NCI-H345 (cell line): Measurements from ENCODE around the gene RNF149.

ENCODE experiments used
- DNase-seq: peaks from one replicate; lab custom pipeline; 2025; lab: John Stamatoyannopoulos, UW

RNF149 gene

GRCh38 chr2:101294861-101295260, 13.6 kb downstream of the RNF149 start:
- DNase-seq: no peak

GRCh38 chr2:101293544-101293943, 15.0 kb downstream of the RNF149 start:
- DNase-seq: no peak

DNA sequence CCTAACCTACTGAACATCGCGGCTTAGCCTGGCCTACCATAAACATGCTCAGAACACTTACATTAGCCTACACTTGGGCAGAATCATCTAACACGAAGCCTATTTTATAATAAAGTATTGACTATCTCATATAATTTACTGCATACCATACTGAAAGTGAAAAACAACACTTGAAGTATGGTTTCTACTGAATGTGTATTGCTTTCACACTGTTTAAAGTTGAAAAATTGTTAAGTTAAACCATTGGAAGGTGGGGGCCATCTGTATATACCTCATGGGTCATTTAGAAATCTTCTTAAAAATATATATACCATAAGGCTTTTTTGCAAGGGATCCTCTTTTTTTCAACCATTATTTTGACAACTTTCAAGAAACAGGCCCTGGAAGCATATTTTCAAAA, 16.5 kb downstream of the RNF149 start:
- no peak for DNase-seq

- DNase-seq: no peak
Observed at GRCh38 chr2:101290711-101291110, 17.8 kb downstream of the RNF149 start.

DNA sequence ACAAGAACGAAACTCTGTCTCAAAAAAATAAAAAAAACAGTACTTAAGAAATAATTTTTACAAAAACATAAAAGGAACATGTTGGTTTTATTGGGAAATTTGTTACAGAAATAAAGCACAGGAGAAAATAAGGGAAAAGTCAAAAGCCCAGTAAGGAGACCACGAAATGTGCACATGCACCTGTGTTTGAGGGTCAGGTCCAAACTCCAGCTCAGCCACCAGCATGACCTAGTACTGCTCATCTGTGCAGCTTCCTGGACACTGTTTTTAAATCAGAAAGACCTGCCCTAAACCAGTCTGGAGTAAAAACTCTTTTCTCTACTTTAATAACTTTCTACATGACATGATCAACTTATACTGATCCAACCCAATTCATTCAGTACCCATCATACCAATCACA, 21.2 kb downstream of the RNF149 start:
- DNase-seq: no peak

GRCh38 chr2:101286684-101287083, 21.8 kb downstream of the RNF149 start:
- DNase-seq: no peak

- no peak for DNase-seq
Observed at GRCh38 chr2:101282980-101283379, 25.5 kb downstream of the RNF149 start.

DNA sequence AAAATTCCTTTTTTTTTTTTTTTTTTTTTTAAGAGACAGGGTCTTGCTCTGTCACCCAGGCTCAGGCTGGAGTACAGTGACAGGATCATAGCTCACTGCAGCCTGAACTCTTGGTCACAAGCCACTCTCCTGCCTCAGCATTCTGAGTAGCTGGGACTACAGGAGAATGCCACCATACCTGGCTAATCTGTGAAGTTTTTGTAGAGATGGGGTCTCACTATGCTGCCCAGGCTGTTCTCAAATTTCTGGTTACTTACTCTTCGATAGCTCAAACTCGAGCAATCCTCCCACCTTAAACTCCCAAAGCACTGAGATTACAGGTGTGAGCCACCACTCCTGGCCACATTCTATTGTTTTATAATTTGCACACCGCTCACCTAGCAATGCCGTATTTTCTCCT, 27.0 kb downstream of the RNF149 start:
- no peak for DNase-seq

DNA sequence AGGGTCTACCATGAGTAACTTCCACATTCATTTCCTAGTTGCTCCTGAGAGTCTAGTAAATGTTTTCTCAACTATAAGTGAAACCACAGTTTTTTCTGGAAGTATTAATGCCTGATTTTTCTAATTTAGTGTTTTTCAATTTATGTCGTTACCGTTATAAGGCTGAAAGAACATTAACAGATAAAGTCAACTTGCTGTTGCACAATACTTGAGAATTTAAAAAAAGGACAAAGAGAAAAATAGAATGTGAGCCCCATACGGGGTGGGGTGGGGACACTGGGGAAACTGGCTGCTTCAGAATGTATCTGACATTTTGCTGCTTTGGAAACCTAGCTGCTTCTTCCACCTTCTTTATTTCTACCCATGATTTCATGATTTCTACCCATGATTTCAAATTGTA, 29.6 kb downstream of the RNF149 start:
- DNase-seq: no peak

DNA sequence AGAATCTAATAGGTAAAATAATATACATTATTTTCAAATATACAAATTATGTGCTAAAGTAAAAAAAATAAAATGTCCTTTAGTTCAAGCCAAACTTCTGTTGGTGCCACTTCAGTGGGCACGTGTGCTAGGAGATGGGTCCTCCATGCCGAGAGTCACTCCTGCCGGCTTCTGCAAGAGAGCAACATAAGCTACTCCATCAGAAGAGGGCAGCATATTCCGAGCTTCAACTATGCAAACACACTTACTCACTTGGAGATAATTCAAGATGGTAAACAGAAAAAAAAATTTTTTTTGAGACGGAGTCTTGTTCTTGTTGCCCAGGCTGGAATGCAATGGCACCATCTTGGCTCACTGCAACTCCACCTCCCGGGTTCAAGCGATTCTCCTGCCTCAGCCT, 31.4 kb downstream of the RNF149 start:
- DNase-seq: no peak

DNA sequence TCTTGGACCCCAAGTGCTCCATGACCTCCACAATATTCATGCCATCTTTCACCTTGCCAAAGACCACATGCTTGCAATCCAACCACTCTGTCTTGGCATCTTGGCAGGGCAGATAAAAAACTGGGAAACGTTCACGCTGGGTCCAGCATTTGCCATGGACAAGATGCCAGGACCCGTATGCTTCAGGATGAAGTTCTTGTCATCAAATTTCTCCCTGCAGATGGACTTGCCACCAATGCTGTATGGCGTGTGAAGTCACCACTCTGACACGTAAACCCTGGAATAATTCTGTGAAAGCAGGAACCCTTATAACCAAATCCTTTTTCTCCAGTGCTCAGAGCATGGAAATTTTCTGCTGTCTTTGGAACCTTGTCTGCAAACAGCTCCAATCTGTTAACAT, 34.4 kb downstream of the RNF149 start:
- no peak for DNase-seq

- DNase-seq: no peak
Observed at GRCh38 chr2:101273056-101273455, 35.4 kb downstream of the RNF149 start.

DNA sequence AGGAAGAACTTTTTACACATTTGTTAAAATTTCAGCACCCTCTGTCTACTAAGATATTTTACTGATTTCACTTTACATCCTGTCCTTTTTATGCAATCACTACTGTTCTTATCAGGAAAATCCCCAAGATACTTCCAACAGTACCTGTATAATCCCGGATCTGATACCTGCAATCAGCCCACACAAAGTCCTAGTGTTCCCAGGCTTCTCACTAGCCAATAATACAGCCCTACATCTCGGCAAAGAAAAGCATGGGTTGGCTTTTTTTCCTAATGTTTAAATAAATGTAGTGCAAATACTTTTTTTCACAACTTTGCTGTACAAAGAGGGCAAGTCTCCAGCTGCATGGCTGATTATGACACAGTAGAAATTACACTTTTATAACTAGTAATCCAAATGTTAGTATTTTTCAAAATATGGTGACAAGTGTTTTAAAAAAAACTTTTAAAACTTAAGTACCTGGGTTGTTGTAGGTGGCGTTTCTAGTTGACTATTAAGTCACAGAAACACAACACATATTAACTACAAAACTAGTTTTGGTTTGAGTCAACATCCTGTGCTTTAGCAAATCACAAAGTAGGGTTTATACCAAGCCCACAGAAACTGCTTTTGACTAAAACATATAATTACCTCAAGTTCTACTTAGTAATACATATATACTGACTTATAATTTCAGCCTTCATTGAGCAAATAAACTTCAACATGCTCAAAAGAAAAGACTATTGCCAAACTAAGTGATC, 36.3 kb downstream of the RNF149 start:
- DNase-seq: no peak

DNA sequence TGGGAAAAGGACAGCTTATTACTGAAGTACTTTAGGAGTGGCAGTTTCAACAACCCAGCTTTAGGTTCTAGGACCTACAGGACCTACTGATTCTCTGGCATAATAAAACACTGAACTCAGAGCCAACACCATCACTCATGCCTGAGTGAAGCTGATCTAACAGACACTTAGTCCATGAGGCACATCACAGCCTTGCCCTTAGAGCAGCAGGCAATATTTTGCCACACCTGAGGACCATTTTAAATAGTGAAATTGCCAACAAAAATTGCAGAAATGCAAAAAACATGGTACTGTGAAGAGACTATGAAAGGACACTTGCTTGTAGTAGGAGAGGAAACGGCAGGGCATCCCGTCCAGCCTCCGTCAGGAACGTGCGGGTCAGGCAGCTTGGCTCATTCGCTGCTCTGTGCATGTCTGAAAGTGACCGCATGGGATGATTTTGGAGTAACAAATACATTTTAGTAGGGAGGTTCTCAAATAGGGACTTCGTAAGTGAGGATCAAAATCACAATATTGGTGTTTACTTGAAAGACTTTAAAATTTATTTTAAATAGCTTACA, 37.7 kb downstream of the RNF149 start:
- no peak for DNase-seq

DNA sequence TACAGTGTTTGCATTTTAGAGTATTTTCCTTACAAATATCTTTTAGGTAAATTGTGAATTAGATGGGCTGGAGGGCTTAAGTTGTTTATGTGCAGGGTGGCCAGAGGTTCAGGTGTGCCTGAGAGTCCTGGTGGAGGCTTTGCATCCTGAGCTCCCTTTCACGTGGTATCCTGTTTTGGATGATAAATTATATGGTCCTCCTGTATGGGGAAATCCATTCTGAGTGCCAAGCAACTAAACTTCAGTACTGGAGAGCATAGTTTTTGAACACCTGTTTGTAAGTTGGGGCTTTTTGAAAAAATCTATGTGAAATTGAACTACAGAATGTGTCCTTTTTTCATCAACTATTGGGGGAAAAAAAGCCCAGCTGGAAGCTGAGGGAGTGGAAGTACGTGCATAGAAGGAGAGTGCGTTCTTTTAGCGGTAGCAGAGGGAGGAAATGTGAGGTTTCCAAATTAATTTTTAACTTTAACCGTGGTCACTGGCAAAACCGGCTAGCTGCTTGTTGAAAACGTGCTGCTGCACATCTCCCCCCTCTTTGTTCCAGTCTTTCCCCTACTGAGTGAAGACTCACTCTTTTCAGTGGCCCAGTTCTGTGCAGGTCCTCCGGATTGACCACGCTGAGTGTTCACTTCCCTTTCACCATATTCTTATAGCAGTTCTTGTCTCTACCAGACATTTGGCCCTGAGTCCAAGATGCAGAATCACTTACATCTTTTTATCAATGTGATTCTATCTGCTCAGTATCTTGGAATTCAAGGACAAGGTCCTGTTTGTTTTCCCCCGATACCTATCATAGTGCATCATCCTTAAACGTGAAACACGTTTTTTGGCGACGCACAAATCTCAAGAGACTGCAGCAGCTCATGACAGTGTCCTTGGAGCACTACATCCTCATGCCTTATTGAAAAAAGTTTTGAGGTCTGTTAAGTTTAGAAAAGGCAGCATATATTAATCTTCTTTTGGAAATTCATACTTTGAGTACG, 40.5 kb downstream of the RNF149 start:
- DNase-seq: no peak

- DNase-seq: no peak
Observed at GRCh38 chr2:101265893-101266499, 42.5 kb downstream of the RNF149 start.

DNA sequence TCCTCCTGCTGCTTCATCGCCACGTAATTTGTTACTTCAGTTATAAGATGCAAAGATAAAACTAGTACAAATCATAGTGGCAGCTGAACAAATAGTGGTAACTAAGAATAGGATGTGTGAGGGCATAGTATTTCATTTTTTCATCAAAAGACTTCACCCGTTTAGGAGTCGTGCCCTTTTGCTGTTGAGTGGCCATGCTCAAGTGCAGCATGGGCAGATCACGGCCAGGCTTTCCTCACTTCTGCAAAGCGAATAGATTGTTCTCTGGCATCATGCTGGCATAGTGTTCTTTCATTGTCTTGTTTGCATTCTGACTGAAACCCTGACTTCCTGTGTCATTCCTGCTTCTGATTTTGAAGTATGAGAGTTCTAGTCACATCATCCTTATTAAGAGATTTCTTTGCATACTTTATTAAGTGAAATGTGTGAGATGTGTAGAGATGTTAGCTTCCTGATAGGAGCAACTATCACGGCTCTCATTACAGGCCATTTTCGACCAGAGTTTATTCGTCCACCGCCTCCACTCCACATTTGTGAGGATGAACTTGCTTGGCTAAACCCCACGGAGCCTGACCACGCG, 44.1 kb downstream of the RNF149 start:
- peak; percentile 9 for DNase-seq

DNA sequence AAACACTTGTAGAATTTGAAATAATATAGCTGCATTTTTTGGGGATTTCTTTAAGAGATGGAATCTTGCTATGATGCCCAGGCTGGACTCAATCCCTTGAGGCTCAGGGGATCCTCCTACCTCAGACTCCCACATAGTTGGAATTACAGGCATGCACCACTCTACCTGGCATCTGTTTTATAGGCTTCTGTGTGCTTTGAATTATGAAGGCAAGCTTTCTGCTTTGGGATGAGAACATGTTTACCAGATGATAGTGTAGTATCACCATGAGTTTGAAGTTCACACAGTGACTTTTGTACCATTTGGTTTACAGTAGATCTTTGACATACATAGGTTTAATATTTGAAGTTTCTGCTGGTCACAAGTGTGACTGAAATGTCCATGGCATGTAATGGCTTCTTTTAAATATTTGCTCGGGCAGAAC, 45.1 kb downstream of the RNF149 start:
- no peak for DNase-seq

- no peak for DNase-seq
Observed at GRCh38 chr2:101262142-101262541, 46.4 kb downstream of the RNF149 start.

GRCh38 chr2:101258804-101259203, 49.7 kb downstream of the RNF149 start:
- no peak for DNase-seq

DNA sequence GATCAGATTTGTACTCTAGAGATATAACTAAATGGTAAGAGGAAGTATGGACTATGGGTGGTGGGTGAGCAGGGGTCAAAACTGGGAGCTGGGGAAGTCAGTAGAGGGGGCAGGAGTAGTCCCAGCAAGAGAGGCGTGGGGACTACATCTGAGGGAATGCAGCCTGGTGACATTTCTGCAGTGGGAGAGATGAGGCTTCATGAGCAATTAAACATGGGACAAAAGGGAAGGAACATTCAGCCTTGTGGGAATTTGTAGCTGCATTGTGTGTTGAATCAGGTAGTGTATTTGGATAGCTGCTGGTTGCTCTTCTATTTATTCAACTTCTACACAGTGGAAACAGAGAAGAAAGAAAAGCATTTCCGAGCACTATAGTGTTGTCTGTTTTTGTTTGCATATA, 52.2 kb downstream of the RNF149 start:
- DNase-seq: no peak

- DNase-seq: no peak
Observed at GRCh38 chr2:101255501-101255900, 53.0 kb downstream of the RNF149 start.
